Brain pericyte (primary cell): ENCODE data around the gene KDM4B.

ENCODE experiments used
- DNase-seq: peaks from one replicate; pipeline ENCODE4 v3.0.0-alpha.2; 2012; ENCODE audit warnings: low read depth, low spot score

The KDM4B gene

GRCh38 chr19:5120321-5120720, 151.4 kb downstream of the KDM4B start:
- DNase-seq, result no peak

DNA sequence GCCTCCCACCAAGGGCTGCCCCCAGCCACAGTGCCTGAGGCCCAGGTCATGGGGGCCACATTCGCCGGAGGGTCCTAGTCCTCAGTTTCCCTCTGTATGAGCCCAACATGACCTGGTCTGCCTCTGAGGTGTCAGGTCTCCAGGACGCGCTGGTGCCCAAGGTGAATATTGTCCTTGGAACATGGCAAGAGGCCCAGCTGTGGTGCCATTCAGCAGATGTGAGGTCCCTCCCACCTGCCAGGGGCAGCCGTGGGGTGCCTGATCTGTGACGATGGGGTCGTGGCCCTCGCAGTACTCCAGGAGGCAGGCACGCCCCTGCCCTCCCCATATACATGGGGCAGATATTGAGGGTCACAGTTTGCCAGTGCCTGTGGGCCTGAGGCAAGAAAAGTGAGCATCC, 151.9 kb downstream of the KDM4B start:
- no peak for DNase-seq

- no peak for DNase-seq
Observed at GRCh38 chr19:5121266-5122120, 152.6 kb downstream of the KDM4B start.

GRCh38 chr19:5122121-5122400, 153.1 kb downstream of the KDM4B start:
- DNase-seq, result no peak

- DNase-seq, result no peak
Observed at GRCh38 chr19:5122671-5123409, 153.9 kb downstream of the KDM4B start.

GRCh38 chr19:5123646-5124045, 154.7 kb downstream of the KDM4B start:
- no peak for DNase-seq

GRCh38 chr19:5124111-5124855, 155.4 kb downstream of the KDM4B start:
- DNase-seq, result no peak

DNA sequence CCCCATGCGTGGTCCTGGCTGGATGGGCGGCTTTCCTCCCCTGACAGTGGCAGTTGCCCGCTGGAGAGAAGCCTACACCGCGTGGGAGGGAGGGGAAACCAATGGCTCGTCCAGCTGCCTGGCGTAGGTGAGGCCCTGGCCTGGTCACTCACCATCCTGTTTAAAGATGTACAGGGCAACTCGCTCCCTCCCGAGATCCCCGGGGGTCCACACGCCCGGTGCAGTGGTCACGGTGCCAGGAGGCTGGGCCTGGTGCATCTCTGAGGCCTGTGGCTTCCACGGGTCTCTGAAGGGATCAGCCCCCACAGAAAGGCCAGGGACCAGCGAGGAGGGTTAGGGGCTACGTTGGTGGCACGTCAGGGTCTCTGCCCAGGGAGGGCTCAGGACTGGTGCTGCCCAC, 156.5 kb downstream of the KDM4B start:
- DNase-seq, result no peak

DNA sequence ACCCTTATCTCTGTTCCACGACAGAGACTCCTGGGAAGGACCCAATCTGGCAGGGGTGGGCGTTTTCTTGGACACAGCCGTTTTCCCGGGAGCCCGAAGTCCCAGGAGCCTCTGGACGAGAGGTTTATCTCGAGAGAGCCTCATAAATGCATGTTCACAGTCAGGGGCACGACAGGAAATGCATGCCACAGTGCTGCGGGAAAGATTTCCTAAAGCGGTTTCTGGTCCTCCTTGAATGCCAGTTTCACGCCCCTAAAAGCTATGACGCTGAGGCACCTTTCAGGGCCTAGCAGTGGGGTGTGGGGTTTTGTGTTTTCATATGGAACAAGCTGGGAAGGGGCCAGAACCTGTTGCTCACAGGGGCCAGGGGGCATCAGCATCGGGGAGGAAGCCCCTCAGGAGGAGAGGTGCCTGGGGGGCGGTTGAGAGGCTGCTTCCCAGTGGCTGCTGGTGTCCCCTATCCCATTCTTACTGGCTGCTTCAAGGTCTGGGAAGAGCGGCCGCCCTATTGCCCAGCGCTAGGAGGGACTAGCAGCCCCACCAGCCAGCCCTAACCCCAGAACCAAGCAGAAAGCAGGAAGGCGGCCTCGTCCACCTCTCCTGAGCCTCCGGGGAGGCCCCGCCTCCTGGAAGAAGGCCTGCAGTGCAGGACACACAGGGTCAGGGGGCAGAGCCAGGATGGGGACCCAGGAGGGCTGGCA, 157.0 kb downstream of the KDM4B start:
- DNase-seq, result no peak

DNA sequence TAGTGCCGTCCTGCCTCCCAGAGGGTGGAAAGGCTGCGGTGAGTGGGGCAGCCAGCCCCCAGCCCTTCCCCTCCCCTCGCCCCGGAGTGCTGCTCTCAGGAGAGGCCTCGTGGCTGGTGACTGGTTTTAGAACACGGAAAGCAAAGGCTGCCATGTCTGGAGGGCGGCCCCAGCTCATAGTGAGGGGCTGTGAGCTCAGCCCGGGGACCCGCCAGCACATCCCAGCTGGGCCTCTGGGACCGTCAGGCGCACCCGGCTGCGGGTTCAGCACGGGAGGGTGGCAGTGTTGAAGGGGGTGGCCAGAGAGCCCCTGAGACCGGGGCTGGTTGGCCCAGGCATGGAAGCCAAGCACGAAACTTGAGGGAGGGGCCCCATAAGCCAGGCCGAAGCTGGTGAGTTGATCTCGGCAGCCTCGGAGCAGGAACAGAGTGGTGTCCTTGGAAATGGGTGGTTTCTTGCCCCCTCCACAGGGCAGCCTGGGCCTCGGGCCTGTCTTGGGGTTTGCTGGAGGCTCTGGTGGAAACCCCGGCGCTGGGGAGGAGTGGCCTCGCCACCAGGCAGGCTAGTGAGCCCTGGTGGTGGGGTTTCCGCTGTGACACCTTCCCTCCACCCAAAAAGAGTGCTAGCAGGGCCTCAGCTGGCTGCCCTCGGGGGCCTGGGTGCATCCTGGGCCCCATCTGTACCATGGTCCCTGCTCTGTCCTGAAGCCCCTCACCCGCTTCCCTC, 157.7 kb downstream of the KDM4B start:
- no peak for DNase-seq

DNA sequence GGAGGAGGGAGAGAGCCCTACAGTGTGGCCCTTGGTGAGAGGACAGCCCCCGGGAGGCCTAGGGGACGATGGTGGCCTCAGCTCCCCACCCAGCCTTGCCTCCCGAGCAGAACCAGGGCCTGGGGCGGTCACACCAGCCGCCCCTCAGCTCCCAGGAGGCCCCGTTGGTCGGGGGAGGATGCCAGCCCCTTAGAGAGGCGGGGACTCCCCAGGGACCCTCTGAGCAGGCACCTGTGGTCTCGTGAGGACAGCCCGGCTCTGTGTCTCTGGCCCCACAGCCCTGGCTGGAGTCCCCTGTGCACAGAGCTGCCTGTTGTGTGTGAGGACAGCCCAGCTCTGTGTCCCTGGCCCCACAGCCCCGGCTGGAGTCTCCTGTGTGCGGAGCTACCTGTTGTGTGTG, 158.8 kb downstream of the KDM4B start:
- no peak for DNase-seq

DNA sequence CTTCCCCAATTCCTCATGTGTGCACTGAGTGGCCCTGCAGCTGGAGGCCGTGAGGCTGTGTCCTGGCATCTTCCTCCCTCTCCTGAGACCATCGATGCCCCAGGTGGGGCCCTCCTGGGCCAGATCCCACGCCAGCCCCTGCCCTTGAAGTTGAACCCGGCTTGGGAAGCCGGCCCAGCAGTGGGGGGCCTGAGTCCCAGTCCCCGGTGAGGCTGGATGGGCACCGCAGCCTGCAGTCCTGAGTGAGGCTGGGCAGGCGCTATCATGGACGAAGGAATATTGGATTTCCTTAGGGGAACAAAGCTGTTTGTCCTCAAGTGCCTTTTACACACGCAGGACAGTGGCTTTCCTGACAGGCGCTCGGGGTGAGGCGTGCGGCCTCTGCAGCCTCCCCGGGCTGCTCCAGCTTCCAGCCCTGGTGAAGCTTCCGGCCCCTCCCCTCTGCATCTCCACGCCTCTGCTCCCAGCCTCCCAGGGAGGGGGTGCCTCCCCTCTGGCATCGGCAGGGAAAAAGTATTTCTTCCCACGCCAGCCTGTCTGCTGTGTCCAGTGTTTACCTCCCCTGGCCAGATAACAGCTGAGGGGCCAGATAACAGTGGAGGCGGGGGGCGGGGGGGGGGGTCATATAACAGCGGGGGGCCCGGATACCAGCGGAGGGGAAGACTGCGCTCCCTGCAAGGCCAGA, 159.5 kb downstream of the KDM4B start:
- DNase-seq, result peak; percentile 51

- DNase-seq, result no peak
Observed at GRCh38 chr19:5128936-5129389, 160.1 kb downstream of the KDM4B start.

- no peak for DNase-seq
Observed at GRCh38 chr19:5129691-5130090, 160.8 kb downstream of the KDM4B start.

GRCh38 chr19:5130371-5131030, 161.6 kb downstream of the KDM4B start:
- DNase-seq, result no peak

DNA sequence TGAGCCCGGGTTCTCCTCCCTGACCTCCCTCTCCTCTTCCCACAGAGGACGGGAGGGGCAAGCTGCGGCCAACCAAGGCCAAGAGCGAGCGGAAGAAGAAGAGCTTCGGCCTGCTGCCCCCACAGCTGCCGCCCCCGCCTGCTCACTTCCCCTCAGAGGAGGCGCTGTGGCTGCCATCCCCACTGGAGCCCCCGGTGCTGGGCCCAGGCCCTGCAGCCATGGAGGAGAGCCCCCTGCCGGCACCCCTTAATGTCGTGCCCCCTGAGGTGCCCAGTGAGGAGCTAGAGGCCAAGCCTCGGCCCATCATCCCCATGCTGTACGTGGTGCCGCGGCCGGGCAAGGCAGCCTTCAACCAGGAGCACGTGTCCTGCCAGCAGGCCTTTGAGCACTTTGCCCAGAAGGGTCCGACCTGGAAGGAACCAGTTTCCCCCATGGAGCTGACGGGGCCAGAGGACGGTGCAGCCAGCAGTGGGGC, 162.2 kb downstream of the KDM4B start:
- DNase-seq, result no peak

- DNase-seq, result no peak
Observed at GRCh38 chr19:5131506-5132205, 162.7 kb downstream of the KDM4B start.

GRCh38 chr19:5132206-5132560, 163.3 kb downstream of the KDM4B start:
- DNase-seq, result no peak
